ENCODE results near the gene ADGRL2.

ADGRL2 gene

GRCh38 chr1:81800695-81801650 lies at the start of gene ADGRL2:
ADGRL2 (plus strand) TSS chr1:81800934; CDS start chr1:81836985, 36,051 bp downstream.
- DNase-seq, result no peak

GRCh38 chr1:81752840-81753239 lies 47.9 kb upstream of the ADGRL2 start:
- no peak for DNase-seq

- DNase-seq, result no peak
Observed at GRCh38 chr1:81754424-81754823, 46.3 kb upstream of the ADGRL2 start.

GRCh38 chr1:81756872-81757271 lies 43.9 kb upstream of the ADGRL2 start:
- no peak for DNase-seq

GRCh38 chr1:81757398-81758020 lies 43.2 kb upstream of the ADGRL2 start:
- DNase-seq, result no peak

- DNase-seq, result no peak
Observed at GRCh38 chr1:81758181-81758580, 42.6 kb upstream of the ADGRL2 start.

GRCh38 chr1:81760477-81761097 lies 40.1 kb upstream of the ADGRL2 start:
- DNase-seq, result no peak

GRCh38 chr1:81775510-81775909 lies 25.2 kb upstream of the ADGRL2 start:
- DNase-seq, result no peak

- no peak for DNase-seq
Observed at GRCh38 chr1:81780705-81781454, 19.9 kb upstream of the ADGRL2 start.

GRCh38 chr1:81781749-81782148 lies 19.0 kb upstream of the ADGRL2 start:
- DNase-seq, result no peak

- DNase-seq, result no peak
Observed at GRCh38 chr1:81792184-81792583, 8.6 kb upstream of the ADGRL2 start.

GRCh38 chr1:81797701-81798100 lies 3.0 kb upstream of the ADGRL2 start:
- no peak for DNase-seq

GRCh38 chr1:81799939-81800694 lies 617 bp upstream of the ADGRL2 start:
- DNase-seq, result no peak

- no peak for DNase-seq
Observed at GRCh38 chr1:81801651-81802456, 1.1 kb downstream of the ADGRL2 start.

GRCh38 chr1:81802457-81802706 lies 1.6 kb downstream of the ADGRL2 start:
- no peak for DNase-seq

- DNase-seq, result no peak
Observed at GRCh38 chr1:81802707-81803430, 2.1 kb downstream of the ADGRL2 start.

GRCh38 chr1:81803431-81804110 lies 2.8 kb downstream of the ADGRL2 start:
- DNase-seq, result no peak

- no peak for DNase-seq
Observed at GRCh38 chr1:81804312-81804711, 3.6 kb downstream of the ADGRL2 start.

GRCh38 chr1:81805537-81806431 lies 5.0 kb downstream of the ADGRL2 start:
- no peak for DNase-seq
